OCI-LY3 (cell line): ENCODE measurements around the gene NR2F2.

ENCODE experiments used
- H2AFZ ChIP-seq: fragments of 200-600, 300-600 bp; shearing (Covaris generic); 2 replicates; pipeline ENCODE4 v1.6.0; 2014; ENCODE audit warnings: antibody characterized with exemption, low read depth, low read length
- H3K27ac ChIP-seq: fragments of 200-600, 300-600 bp; sonication (generic); 2 replicates; pipeline ENCODE4 v1.5.1; 2014; ENCODE audit warnings: mild to moderate bottlenecking, low read length, moderate library complexity, mixed read lengths
- H3K27me3 ChIP-seq: fragments of 200-600, 300-600 bp; sonication (generic); 2 replicates; pipeline ENCODE4 v1.6.1; 2014; ENCODE audit warnings: low read depth, low read length, mixed read lengths
- H3K36me3 ChIP-seq: fragments of 200-600, 300-600 bp; sonication (generic); replicated peaks from 2 replicates; pipeline ENCODE3; 2014; ENCODE audit warnings: low read depth, low read length, mixed read lengths
- H3K4me1 ChIP-seq: fragments of 300-600, 200-600 bp; sonication (generic); 2 replicates; pipeline ENCODE4 v1.6.1; 2014; ENCODE audit warnings: low read length, mixed read lengths
- H3K4me2 ChIP-seq: fragments of 200-600, 300-600 bp; sonication (generic); 2 replicates; pipeline ENCODE4 v1.6.1; 2014; ENCODE audit warnings: low read length, mixed read lengths
- H3K4me3 ChIP-seq: fragments of 300-600, 200-600 bp; sonication (generic); 2 replicates; pipeline ENCODE4 v1.5.1; 2014; ENCODE audit warnings: antibody characterized with exemption, mild to moderate bottlenecking, low read length, moderate library complexity
- H3K79me2 ChIP-seq: fragments of 300-600, 200-600 bp; shearing (Covaris generic); 2 replicates; pipeline ENCODE4 v1.6.1; 2014; ENCODE audit warnings: mild to moderate bottlenecking, low read length, mixed read lengths
- H3K9ac ChIP-seq: fragments of 300-600, 200-600 bp; shearing (Covaris generic); 2 replicates; pipeline ENCODE4 v1.6.0; 2014; ENCODE audit warnings: mild to moderate bottlenecking, low read length, moderate library complexity
- H3K9me3 ChIP-seq: fragments of 200-600, 300-600 bp; shearing (Covaris generic); 2 replicates; pipeline ENCODE4 v1.6.1; 2014; ENCODE audit warnings: low read length, mixed read lengths; ENCODE audit not compliant: insufficient read depth
- H4K20me1 ChIP-seq: fragments of 200-600, 300-600 bp; sonication (generic); 2 replicates; pipeline ENCODE4 v1.6.1; 2016; ENCODE audit warnings: low read length, mixed read lengths; ENCODE audit not compliant: insufficient read depth
- CTCF ChIP-seq: fragments of 200-600, 300-600 bp; sonication (generic); IDR thresholded peaks from 2 replicates; pipeline ENCODE4 v1.5.1; 2014; ENCODE audit warnings: antibody characterized with exemption, low read length, low read depth
- EZH2phosphoT487 ChIP-seq: fragments of 200-600 bp; shearing (Covaris generic); IDR thresholded peaks from 2 replicates; pipeline ENCODE4 v1.6.1; 2018; ENCODE audit warnings: antibody characterized with exemption, mixed run types, low read depth

NR2F2 gene

GRCh38 chr15:96334705-96335410 is 4.4 kb downstream of the NR2F2 start:
- no peak overlapping the region for H3K4me2 ChIP-seq
- H3K27ac ChIP-seq = no peak overlapping the region
- H3K27me3 ChIP-seq = peaks cover 21% of the 10 kb centered on the region; the same call in 1 of the 2 replicates
- H3K9me3 ChIP-seq = no peaks in the 10 kb centered on the region
- no peaks in the 10 kb centered on the region for H3K79me2 ChIP-seq
- H3K9ac ChIP-seq = no peak overlapping the region
- TF ChIP-seq CTCF (no peak), EZH2phosphoT487 (no peak)
- no peaks in the 10 kb centered on the region for H3K36me3 ChIP-seq
- no peak overlapping the region for H2AFZ ChIP-seq
- no peaks in the 10 kb centered on the region for H4K20me1 ChIP-seq
- H3K4me1 ChIP-seq = no peaks in the 10 kb centered on the region
- H3K4me3 ChIP-seq = no peak overlapping the region

- no peak overlapping the region for H3K4me2 ChIP-seq
- no peaks in the 10 kb centered on the region for H3K36me3 ChIP-seq
- no peak overlapping the region for H3K27ac ChIP-seq
- no peak for TF ChIP-seq EZH2phosphoT487
- TF ChIP-seq CTCF = no peak
- H2AFZ ChIP-seq = no peak overlapping the region
- H3K4me1 ChIP-seq = no peaks in the 10 kb centered on the region
- H3K4me3 ChIP-seq = no peak overlapping the region
- H4K20me1 ChIP-seq = no peaks in the 10 kb centered on the region
- H3K9me3 ChIP-seq = no peaks in the 10 kb centered on the region
- H3K27me3 ChIP-seq = peaks cover 22% of the 10 kb centered on the region; the same call in 1 of the 2 replicates
- H3K9ac ChIP-seq = no peak overlapping the region
- H3K79me2 ChIP-seq = no peaks in the 10 kb centered on the region
These were observed 5.0 kb downstream of the NR2F2 start for GRCh38 chr15:96335411-96336024.

- H4K20me1 ChIP-seq = no peaks in the 10 kb centered on the region
- H3K27me3 ChIP-seq = peaks cover 22% of the 10 kb centered on the region; the same call in 1 of the 2 replicates
- no peak overlapping the region for H3K4me3 ChIP-seq
- no peak for TF ChIP-seq CTCF
- no peak for TF ChIP-seq EZH2phosphoT487
- no peak overlapping the region for H3K27ac ChIP-seq
- H3K9ac ChIP-seq = no peak overlapping the region
- no peaks in the 10 kb centered on the region for H3K4me1 ChIP-seq
- no peaks in the 10 kb centered on the region for H3K79me2 ChIP-seq
- H3K36me3 ChIP-seq = no peaks in the 10 kb centered on the region
- no peak overlapping the region for H2AFZ ChIP-seq
- H3K9me3 ChIP-seq = no peaks in the 10 kb centered on the region
- no peak overlapping the region for H3K4me2 ChIP-seq
These were observed 5.7 kb downstream of the NR2F2 start for GRCh38 chr15:96336108-96336595.

- Histone ChIP-seq H3K4me3 (no peak overlapping the region), H3K9ac (no peak overlapping the region), H4K20me1 (no peaks in the 10 kb centered on the region), H3K36me3 (no peaks in the 10 kb centered on the region), H3K9me3 (no peaks in the 10 kb centered on the region), H2AFZ (no peak overlapping the region), H3K27me3 (peaks cover 22% of the 10 kb centered on the region; the same call in 1 of the 2 replicates), H3K4me2 (no peak overlapping the region), H3K4me1 (no peaks in the 10 kb centered on the region), H3K79me2 (no peaks in the 10 kb centered on the region), H3K27ac (no peak overlapping the region)
- no peak for TF ChIP-seq EZH2phosphoT487
- no peak for TF ChIP-seq CTCF
These were observed 6.3 kb downstream of the NR2F2 start for GRCh38 chr15:96336596-96337364.
